DND-41 (cell line): ENCODE data around the gene IQCE.
"Not testable (repeated sequence)": the region's sequence is repeated elsewhere in the genome, so short reads cannot be mapped to it uniquely, and the experiment has no call there.

ENCODE experiments used
- ATAC-seq: fragments of 200-7000 bp; cut with Tn5 transposase; 3 replicates; pipeline ENCODE4 v1.9.1; 2021; ENCODE audit warnings: low read depth; ENCODE audit not compliant: insufficient read depth
- DNase-seq: peaks from one replicate; pipeline ENCODE4 v3.0.0-alpha.2; 2020
- H2AFZ ChIP-seq: 2 replicates; pipeline ENCODE4 v1.6.0; 2012; ENCODE audit warnings: low read depth, low read length
- H3K27ac ChIP-seq: 2 replicates; pipeline ENCODE4 v1.5.1; 2012; ENCODE audit warnings: low read length, inconsistent platforms
- H3K27me3 ChIP-seq: fragments of 200-600 bp; sonication (generic); 2 replicates; pipeline ENCODE4 v1.6.0; 2012; ENCODE audit warnings: low read length, mild to moderate bottlenecking, inconsistent platforms; ENCODE audit not compliant: insufficient read depth, poor library complexity
- H3K36me3 ChIP-seq: 2 replicates; pipeline ENCODE4 v1.5.1; 2012; ENCODE audit warnings: low read length, inconsistent platforms; ENCODE audit not compliant: insufficient read depth
- H3K4me1 ChIP-seq: 2 replicates; pipeline ENCODE4 v1.5.1; 2012; ENCODE audit warnings: mild to moderate bottlenecking, low read length; ENCODE audit not compliant: insufficient read depth
- H3K4me2 ChIP-seq: 2 replicates; pipeline ENCODE4 v1.6.0; 2012; ENCODE audit warnings: mild to moderate bottlenecking, moderate library complexity, low read length, inconsistent platforms; ENCODE audit not compliant: insufficient read depth
- H3K4me3 ChIP-seq, 2 experiments: fragments of 200-600 bp in 1 of 2; shearing (Covaris generic) in 1 of 2; 2 replicates each; pipeline ENCODE4 v1.5.1; 2012 to 2016; ENCODE audit warnings: inconsistent platforms in 2 of 2, low read length in 2 of 2, mild to moderate bottlenecking in 2 of 2, low read depth in 1 of 2, moderate library complexity in 1 of 2
- H3K79me2 ChIP-seq: 2 replicates; pipeline ENCODE4 v1.6.0; 2012; ENCODE audit warnings: low read length, inconsistent platforms; ENCODE audit not compliant: insufficient read depth
- H3K9ac ChIP-seq: 2 replicates; pipeline ENCODE4 v1.6.0; 2012; ENCODE audit warnings: low read depth, mild to moderate bottlenecking, inconsistent platforms, low read length, moderate library complexity
- H3K9me3 ChIP-seq: 2 replicates; pipeline ENCODE4 v1.5.1; 2012; ENCODE audit warnings: low read length, moderate library complexity, mild to moderate bottlenecking, inconsistent platforms; ENCODE audit not compliant: insufficient read depth, severe bottlenecking
- H4K20me1 ChIP-seq: 2 replicates; pipeline ENCODE4 v1.6.0; 2012; ENCODE audit warnings: low read length; ENCODE audit not compliant: insufficient read depth
- CTCF ChIP-seq: IDR thresholded peaks from 2 replicates; pipeline ENCODE4 v1.5.1; 2012; ENCODE audit warnings: borderline replicate concordance, low read length, moderate library complexity, mild to moderate bottlenecking; ENCODE audit not compliant: poor library complexity, severe bottlenecking; ENCODE audit errors: extremely low read depth
- EZH2 ChIP-seq: IDR thresholded peaks from 3 replicates; pipeline ENCODE4 v1.6.1; 2012; ENCODE audit warnings: borderline replicate concordance, low read depth, mild to moderate bottlenecking, moderate library complexity, low read length, inconsistent platforms; ENCODE audit not compliant: severe bottlenecking

Gene IQCE

DNA sequence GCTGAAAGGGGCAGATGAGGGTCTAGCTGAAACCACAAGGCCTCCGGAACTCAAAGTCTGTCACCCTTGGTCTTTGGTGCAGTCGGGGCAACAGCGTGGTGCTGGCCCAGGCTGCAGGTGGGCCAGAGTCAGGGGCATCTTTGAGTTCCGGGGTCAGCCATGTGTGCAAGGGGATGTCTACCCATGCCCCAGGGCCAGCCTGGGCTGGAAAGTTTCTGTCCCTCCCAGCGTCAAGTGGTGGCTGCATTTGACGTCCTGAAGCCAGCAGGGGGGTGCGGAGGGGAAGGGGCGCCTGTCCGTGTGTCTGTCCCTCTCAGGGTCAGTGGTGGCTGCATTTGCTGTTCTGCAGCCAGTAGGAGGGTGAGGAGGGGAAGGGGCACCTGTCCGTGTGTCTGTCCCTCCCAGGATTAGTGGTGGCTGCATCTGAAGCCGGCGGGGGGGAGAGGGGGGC lies 4.1 kb upstream of the IQCE start:
- Histone ChIP-seq H4K20me1 (peaks cover 5% of the 10 kb centered on the region), H3K9me3 (no peaks in the 10 kb centered on the region), H3K4me1 (peaks cover 42% of the 10 kb centered on the region), H3K27ac (peak overlapping the region; percentile 100), H3K4me2 (peak overlapping the region; percentile 100), H3K4me3 (peak overlapping the region; percentile 87 to 97), H3K79me2 (peaks cover 36% of the 10 kb centered on the region), H2AFZ (peak overlapping the region; percentile 98; the same call in 1 of the 2 replicates), H3K36me3 (peaks cover 17% of the 10 kb centered on the region), H3K27me3 (no peaks in the 10 kb centered on the region), H3K9ac (peak overlapping the region; percentile 99)
- ATAC-seq, result no peak
- DNase-seq, result peak; percentile 20
- TF ChIP-seq CTCF (no peak), EZH2 (no peak)

- Histone ChIP-seq H3K27ac (peak within 1 kb of the TSS; percentile 100), H3K4me2 (peak within 1 kb of the TSS; percentile 100), H3K79me2 (peaks cover 42% of the 10 kb centered on the region), H3K27me3 (no peaks in the 10 kb centered on the region), H3K4me1 (peaks cover 49% of the 10 kb centered on the region), H3K4me3 (peak within 1 kb of the TSS; percentile 87 to 97), H3K9ac (peak within 1 kb of the TSS; percentile 99), H4K20me1 (peaks cover 5% of the 10 kb centered on the region), H2AFZ (peak within 1 kb of the TSS; percentile 98), H3K36me3 (peaks cover 14% of the 10 kb centered on the region), H3K9me3 (no peaks in the 10 kb centered on the region)
- ATAC-seq, result peak; percentile 85
- peak; percentile 95 for DNase-seq
- TF ChIP-seq CTCF, result peak; percentile 30
- TF ChIP-seq EZH2, result no peak
These were observed 3.4 kb upstream of the IQCE start, which contains the start of gene BRAT1 for GRCh38 chr7:2555121-2556052. Gene BRAT1, minus strand, starts transcription at chr7:2555524. Its CDS starts 1,093 bp downstream, at chr7:2554431.

DNA sequence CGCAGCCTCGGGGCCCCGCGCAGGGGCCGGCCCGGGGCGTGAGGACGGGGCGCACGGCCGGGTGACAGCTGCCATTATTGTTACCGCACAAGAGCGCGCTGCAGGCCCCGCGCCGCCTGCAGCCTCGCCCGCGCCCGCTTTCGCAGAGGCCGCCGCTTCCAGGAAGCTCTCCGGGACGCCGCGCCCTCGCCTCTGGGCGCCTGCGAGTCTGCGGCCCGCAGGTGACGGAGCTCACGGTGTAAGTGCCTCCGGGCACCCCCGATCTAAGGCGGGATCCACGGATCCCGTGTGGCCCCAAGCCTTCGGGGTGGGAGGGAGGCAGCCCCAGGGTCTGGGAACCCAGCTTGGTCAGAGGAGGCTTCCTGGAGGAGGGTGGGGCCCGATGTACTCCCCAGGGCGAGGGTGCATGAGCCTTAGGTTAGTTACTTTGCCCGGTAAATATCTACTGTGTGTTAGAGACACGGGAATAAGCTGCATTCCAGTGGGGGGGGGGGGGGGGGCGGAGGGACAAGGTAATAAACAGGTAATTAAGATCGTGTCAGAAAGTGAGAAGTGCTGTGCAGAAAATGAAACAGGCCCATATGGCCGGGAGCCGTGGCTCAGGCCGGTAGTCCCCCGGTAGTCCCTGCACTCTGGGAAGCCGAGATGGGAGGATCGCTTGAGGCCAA lies 638 bp downstream of the IQCE start:
- peak overlapping the region; percentile 80 for H2AFZ ChIP-seq
- H3K36me3 ChIP-seq, result no peaks in the 10 kb centered on the region; the same call in 1 of the 2 replicates
- no peaks in the 10 kb centered on the region; the same call in none of the 2 replicates for H4K20me1 ChIP-seq
- peak overlapping the region; percentile 29; the same call in 1 of the 2 replicates for H3K27ac ChIP-seq
- DNase-seq, result peak; percentile 39
- H3K4me1 ChIP-seq, result peaks cover 35% of the 10 kb centered on the region
- TF ChIP-seq CTCF (no peak), EZH2 (no peak)
- peaks cover 18% of the 10 kb centered on the region for H3K79me2 ChIP-seq
- peak; percentile 2; the same call in 1 of the 3 replicates for ATAC-seq
- peak overlapping the region; percentile 86 for H3K4me2 ChIP-seq
- H3K9me3 ChIP-seq, result no peaks in the 10 kb centered on the region
- no peaks in the 10 kb centered on the region for H3K27me3 ChIP-seq
- peak overlapping the region; percentile 60 for H3K9ac ChIP-seq
- H3K4me3 ChIP-seq, result peak overlapping the region; percentile 61 to 78; a peak in 3 of 4 replicates

DNA sequence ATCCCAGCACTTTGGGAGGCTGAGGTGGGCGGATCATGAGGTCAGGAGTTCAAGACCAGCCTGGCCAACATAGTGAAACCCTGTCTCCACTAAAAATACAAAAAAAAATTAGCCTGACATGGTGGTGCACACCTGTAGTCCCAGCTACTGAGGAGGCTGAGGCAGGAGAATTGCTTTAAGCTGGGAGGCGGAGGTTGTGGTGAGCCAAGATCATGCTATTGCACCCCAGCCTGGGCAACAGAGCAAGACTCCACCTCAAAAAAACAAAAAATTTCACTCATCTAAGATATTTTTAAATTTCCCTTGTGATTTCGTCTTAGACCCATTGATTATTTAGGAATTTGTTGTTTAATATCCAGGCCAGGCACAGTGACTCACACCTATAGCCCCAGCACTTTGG lies 5.2 kb downstream of the IQCE start:
- H2AFZ ChIP-seq, H3K9me3 ChIP-seq, H3K4me3 ChIP-seq, H3K79me2 ChIP-seq, H3K9ac ChIP-seq, H3K36me3 ChIP-seq, H3K4me2 ChIP-seq, H3K27me3 ChIP-seq, H4K20me1 ChIP-seq, ATAC-seq, DNase-seq, H3K27ac ChIP-seq: not testable (repeated sequence)
- peaks cover 14% of the 10 kb centered on the region for H3K4me1 ChIP-seq
